Measurements from ENCODE around the gene C19orf33. TPM values are rescaled to one million over a fixed set of nuclear protein-coding genes. Genes with fewer than 3 reads are reported as not detected.

C19orf33 gene
- total RNA-seq, 6 donors from 2014 or later: 65.0 to 251 (median 144) TPM

DNA sequence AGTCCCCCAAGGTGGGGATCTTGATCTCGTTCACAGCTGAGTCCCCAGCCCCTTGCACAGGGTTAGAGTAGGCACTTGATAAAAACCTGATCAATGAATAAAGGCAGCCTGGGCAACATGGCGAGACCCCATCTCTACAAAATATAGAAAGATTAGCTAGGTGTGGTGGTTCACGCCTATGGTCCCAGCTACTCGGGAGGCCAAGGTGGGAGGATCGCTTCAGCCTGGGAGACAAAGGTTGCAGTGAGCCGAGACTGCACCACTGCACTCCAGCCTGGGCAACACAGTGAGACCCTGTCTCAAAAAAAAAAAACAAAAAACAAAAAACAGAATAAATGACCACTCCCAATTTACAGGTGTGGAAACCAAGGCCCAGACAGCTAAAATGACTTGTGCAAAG, 6.9 kb downstream of the C19orf33 start:
- H3K36me3 ChIP-seq: peaks cover 0 to 36% (median 22%) of the 10 kb centered on the region in 4 donors
- DNase-seq (no peak), ATAC-seq (ENCODE audit: low FRiP score in 2 of 2) (no peak)
- H3K4me1 ChIP-seq: peaks cover 5 to 17% (median 8%) of the 10 kb centered on the region in 4 donors
- H3K4me3 ChIP-seq: no peak overlapping the region
- no peak for TF ChIP-seq EP300 (IDR thresholded peaks at IDR 0.05)
- TF ChIP-seq, protein P1, sequence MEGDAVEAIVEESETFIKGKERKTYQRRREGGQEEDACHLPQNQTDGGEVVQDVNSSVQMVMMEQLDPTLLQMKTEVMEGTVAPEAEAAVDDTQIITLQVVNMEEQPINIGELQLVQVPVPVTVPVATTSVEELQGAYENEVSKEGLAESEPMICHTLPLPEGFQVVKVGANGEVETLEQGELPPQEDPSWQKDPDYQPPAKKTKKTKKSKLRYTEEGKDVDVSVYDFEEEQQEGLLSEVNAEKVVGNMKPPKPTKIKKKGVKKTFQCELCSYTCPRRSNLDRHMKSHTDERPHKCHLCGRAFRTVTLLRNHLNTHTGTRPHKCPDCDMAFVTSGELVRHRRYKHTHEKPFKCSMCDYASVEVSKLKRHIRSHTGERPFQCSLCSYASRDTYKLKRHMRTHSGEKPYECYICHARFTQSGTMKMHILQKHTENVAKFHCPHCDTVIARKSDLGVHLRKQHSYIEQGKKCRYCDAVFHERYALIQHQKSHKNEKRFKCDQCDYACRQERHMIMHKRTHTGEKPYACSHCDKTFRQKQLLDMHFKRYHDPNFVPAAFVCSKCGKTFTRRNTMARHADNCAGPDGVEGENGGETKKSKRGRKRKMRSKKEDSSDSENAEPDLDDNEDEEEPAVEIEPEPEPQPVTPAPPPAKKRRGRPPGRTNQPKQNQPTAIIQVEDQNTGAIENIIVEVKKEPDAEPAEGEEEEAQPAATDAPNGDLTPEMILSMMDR (IDR thresholded peaks at IDR 0.05): no peak
- no peak for TF ChIP-seq POLR2AphosphoS5 (IDR thresholded peaks at IDR 0.05)
- no peak for TF ChIP-seq POLR2A (IDR thresholded peaks at IDR 0.05)
- H3K27me3 ChIP-seq: no peaks in the 10 kb centered on the region
- no peak overlapping the region for H3K27ac ChIP-seq
- WGBS, 2 donors: 97 to 98% methylated on average over 6 of the region's 6 CpGs
- H3K9me3 ChIP-seq: no peaks in the 10 kb centered on the region

DNA sequence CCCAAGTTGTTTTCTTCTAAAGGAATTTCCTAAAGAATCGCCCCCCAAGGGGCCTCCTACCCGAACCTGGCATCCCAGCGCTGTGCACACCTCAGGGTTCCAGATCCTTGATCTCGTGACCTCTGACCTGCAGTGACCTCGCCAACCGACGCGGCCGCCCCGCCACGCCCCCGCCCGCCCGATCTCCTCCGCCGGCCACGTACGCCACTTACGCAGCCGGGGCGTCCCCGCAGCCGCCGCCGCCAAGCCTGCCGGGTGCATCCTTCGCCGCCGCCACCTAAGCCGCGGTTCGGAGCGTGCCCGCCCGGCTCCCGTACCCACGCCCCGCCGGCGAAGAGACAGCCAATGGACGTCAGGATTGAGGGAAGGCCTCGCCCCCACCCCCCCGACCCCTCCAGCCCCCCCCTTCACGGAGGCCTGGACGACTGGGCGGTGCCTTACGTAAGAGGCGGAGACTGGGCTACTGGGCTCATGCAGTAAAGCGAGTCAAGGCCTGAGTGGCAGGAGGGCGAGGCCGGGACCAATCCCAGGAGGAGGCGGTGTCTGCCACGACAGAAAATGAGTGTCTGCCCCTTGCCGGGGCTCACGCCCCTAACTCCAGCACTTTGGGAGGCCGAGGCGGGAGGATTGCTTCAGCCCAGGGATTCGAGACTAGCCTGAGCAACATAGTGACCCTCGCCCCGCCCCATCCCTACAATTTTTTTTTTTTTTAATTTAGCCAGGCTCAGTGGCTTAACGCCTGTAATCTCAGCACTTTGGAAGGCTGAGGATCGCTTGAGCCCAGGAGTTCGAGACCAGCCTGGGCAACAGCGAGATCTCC, 11.8 kb downstream of the C19orf33 start, which contains the start of gene YIF1B:
YIF1B (minus strand) TSS at position 291 of the 820 bp plus-strand sequence; CDS start at position 261, 30 bp downstream.
- Histone ChIP-seq H3K4me1 (peaks cover 32 to 57% (median 40%) of the 10 kb centered on the region in 4 donors), H3K27me3 (no peaks in the 10 kb centered on the region), H3K9me3 (no peaks in the 10 kb centered on the region), H3K36me3 (no peaks in the 10 kb centered on the region), H3K27ac (peak within 1 kb of the TSS; percentile 77 to 88 (median 82)), H3K4me3 (peak within 1 kb of the TSS; percentile 42 to 65 (median 62))
- peak; percentile 96 to 98 for ATAC-seq (ENCODE audit: low FRiP score in 2 of 2)
- TF ChIP-seq POLR2A (IDR thresholded peaks at IDR 0.05) (peak in 2 of 4 donors; percentile 43 to 51), POLR2AphosphoS5 (IDR thresholded peaks at IDR 0.05) (peak; percentile 83 to 84), EP300 (IDR thresholded peaks at IDR 0.05) (peak in 1 of 4 donors; percentile 16)
- TF ChIP-seq, protein P1 (IDR thresholded peaks at IDR 0.05): peak in 2 of 6 experiments; percentile 5 to 13
- peak; percentile 98 to 99 for DNase-seq
- WGBS, 2 donors: 3 to 4% methylated on average over 18 to 25 of the region's 64 CpGs

DNA sequence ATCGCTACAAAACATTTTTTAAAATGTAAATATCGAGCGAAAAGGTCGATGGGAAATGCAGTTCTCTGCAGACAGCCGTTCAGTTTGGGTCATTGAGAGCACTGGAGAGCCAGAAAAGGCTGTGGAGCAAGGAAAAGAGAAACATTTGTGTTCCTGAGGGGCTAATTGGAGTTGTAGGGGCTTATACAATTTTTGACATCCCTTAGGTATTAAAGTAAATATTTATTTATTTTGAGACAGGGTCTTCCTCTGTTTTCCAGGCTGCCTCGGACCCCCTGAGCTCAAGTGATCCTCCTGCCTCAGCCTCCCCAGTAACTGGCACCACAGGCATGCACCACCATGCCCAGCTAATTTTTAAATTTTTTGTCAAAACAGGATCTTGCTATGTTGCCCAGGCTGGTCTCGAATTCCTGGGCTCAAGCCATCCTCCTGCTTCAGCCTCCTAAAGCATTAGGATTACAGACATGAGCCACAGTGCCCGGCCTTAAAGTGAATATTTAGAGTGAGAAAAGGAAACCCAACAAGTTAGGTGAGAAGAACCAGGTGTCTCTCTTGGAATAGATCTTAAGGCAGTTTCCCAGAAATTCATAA, 12.5 kb downstream of the C19orf33 start:
- Histone ChIP-seq H3K27ac (peak overlapping the region; percentile 77 to 88 (median 82)), H3K36me3 (no peaks in the 10 kb centered on the region), H3K27me3 (no peaks in the 10 kb centered on the region), H3K4me1 (peaks cover 34 to 64% (median 46%) of the 10 kb centered on the region in 4 donors), H3K4me3 (peak overlapping the region in 3 of 4 donors; percentile 61 to 65 (median 62)), H3K9me3 (no peaks in the 10 kb centered on the region)
- DNase-seq: no peak
- no peak for TF ChIP-seq EP300 (IDR thresholded peaks at IDR 0.05)
- TF ChIP-seq, protein P1 (IDR thresholded peaks at IDR 0.05): no peak
- TF ChIP-seq POLR2AphosphoS5 (IDR thresholded peaks at IDR 0.05): no peak
- TF ChIP-seq POLR2A (IDR thresholded peaks at IDR 0.05): no peak
- no peak for ATAC-seq (ENCODE audit: low FRiP score in 2 of 2)
- 30 to 36% methylated on average over 8 of the region's 8 CpGs for WGBS, 2 donors

DNA sequence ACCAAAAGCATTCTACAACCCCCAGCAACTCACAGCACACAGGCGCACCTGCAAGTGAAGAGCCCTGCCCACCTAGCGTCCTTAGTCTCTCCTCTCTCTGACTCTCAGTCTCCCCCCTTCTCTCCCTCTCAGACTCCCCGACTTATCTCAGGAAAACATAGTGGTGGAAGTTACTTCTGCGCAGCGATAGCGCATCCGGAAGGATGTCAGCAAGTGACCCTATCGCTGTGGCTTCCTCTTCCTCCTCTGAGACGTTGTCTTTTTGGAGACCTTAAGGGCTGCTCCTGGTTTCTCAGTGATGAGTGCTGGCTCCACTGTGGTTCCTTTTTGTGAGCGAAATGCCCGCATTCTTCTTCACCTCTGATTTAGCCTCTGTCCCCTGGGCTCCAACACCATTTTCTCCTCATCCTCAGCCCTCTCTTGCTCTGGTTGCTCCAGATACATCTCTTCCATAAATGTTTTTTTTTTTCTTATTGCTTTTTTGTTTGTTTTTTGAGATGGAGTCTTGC, 13.1 kb downstream of the C19orf33 start:
- Histone ChIP-seq H3K27me3 (no peaks in the 10 kb centered on the region), H3K36me3 (no peaks in the 10 kb centered on the region), H3K27ac (peak overlapping the region; percentile 6 to 88 (median 81)), H3K4me3 (peak overlapping the region in 3 of 4 donors; percentile 4 to 62 (median 61)), H3K4me1 (peaks cover 34 to 67% (median 49%) of the 10 kb centered on the region in 4 donors), H3K9me3 (no peaks in the 10 kb centered on the region)
- ATAC-seq (ENCODE audit: low FRiP score in 2 of 2): no peak
- TF ChIP-seq POLR2AphosphoS5 (IDR thresholded peaks at IDR 0.05) (peak in 1 of 2 donors; percentile 51), EP300 (IDR thresholded peaks at IDR 0.05) (no peak), POLR2A (IDR thresholded peaks at IDR 0.05) (no peak)
- TF ChIP-seq, protein P1 (IDR thresholded peaks at IDR 0.05): no peak
- WGBS, 2 donors: 33 to 49% methylated on average over 11 of the region's 11 CpGs
- peak in 1 of 2 donors; percentile 58 for DNase-seq
